Brain microvascular endothelial cell (primary cell): ENCODE results near the gene CBL.
"Not testable (repeated sequence)": the region's sequence is repeated elsewhere in the genome, so short reads cannot be mapped to it uniquely, and the experiment has no call there.

Source experiments
- DNase-seq: peaks from one replicate; pipeline ENCODE4 v3.0.0-alpha.2; 2020
- H3K27ac ChIP-seq: fragments of 250-450 bp; sonication (Bioruptor Pico); 2 replicates; pipeline ENCODE4 v1.5.1; 2020; ENCODE audit warnings: mild to moderate bottlenecking, moderate library complexity
- H3K27me3 ChIP-seq: fragments of 250-450 bp; sonication (Bioruptor Pico); replicated peaks from 2 replicates; pipeline ENCODE4 v1.5.1; 2020; ENCODE audit warnings: mild to moderate bottlenecking
- H3K36me3 ChIP-seq: fragments of 250-450 bp; sonication (Bioruptor Pico); replicated peaks from 2 replicates; pipeline ENCODE4 v1.5.1; 2020; ENCODE audit warnings: mild to moderate bottlenecking
- H3K4me3 ChIP-seq: 2 replicates; pipeline ENCODE4 v1.5.1; 2011; ENCODE audit warnings: low read depth, mild to moderate bottlenecking, control low read depth, low read length, moderate library complexity
- in situ Hi-C: cut with HindIII; loops from 2 replicates; pipeline ENCODE4 v1.10.0; 2017; ENCODE audit warnings: low sequenced_read_pairs, low pct_ligation_motif_present
- TF ChIP-seq, protein P1 (sequence below): IDR thresholded peaks from 2 replicates; pipeline ENCODE4 v1.5.1; 2011; ENCODE audit warnings: low read depth, mild to moderate bottlenecking, moderate library complexity, low read length, control low read depth, inconsistent platforms; ENCODE audit errors: missing control alignments

Gene CBL

DNA sequence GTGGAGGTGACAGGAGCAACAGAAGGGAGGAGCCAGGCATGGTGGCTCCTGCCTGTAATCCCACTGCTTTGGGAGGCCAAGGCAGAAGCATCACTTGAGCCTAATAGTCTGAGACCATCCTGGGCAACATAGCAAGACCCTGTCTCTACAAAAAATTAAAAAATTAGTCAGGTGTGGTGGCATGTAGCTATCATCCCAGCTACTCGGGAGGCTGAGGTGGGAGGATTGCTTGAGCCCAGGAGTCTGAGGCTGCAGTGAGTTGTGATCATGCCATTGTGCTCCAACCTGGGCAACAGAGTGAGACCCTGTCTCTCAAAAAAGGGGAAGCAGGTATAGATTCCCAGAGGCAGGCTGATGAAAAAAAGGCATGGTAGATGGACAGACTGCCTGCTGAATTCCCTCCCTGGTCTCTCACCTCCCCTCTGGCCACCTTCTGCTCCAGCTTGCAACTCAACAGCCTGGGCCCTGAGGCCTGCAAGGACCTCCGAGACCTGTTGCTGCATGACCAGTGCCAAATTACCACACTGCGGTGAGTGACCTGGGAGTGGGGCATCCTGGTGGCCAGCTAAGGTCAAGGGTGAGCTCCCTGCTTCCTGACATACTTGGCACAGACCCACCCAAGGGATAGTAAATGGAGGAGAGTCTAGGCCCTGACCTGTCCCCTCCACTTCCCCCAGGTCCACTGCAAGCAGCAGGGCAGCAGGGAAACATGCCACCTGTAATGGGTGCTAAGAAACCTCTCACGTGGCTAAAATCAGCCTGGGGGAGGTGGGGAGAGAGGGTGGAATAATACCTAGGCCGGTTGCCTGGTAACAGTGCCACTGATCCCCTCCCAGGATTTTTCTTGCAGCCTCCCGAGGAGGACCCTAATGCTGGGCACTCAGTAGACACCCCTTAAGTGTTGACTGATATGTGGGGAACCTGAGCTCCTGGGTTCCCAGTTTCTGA is 25.1 kb upstream of the CBL start:
- in situ Hi-C loops: no loop called here

DNA sequence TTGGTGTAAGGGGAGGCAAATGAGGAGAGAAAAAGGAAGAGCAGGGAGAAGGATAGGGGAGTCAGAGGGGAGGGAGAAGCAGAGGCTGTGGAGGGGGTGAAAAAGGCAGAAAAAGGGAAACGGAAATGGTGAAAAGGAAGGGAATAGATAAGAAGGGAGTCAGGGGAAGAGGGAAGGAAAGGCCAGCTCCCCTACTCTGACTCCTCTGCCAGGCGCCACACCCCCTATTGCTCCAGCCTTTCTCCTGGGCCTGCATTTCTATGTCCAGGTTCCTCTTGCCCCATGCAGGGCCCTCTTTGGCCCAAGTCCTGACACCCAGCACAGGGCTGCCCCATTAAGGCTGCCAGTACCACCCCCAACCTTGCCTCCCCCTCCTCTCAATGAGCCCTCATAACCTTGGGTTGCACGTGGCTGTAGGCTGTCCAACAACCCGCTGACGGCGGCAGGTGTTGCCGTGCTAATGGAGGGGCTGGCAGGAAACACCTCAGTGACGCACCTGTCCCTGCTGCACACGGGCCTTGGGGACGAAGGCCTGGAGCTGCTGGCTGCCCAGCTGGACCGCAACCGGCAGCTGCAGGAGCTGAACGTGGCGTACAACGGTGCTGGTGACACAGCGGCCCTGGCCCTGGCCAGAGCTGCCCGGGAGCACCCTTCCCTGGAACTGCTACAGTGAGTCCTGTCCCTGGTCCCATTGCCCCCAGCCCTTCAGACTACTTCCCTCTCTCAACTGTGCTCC is 24.3 kb upstream of the CBL start:
- no peak for DNase-seq
- in situ Hi-C loops: no loop called here
- Histone ChIP-seq H3K36me3 (no peaks in the 10 kb centered on the region), H3K27me3 (no peaks in the 10 kb centered on the region), H3K4me3 (no peak overlapping the region), H3K27ac (no peak overlapping the region)
- TF ChIP-seq, protein P1, sequence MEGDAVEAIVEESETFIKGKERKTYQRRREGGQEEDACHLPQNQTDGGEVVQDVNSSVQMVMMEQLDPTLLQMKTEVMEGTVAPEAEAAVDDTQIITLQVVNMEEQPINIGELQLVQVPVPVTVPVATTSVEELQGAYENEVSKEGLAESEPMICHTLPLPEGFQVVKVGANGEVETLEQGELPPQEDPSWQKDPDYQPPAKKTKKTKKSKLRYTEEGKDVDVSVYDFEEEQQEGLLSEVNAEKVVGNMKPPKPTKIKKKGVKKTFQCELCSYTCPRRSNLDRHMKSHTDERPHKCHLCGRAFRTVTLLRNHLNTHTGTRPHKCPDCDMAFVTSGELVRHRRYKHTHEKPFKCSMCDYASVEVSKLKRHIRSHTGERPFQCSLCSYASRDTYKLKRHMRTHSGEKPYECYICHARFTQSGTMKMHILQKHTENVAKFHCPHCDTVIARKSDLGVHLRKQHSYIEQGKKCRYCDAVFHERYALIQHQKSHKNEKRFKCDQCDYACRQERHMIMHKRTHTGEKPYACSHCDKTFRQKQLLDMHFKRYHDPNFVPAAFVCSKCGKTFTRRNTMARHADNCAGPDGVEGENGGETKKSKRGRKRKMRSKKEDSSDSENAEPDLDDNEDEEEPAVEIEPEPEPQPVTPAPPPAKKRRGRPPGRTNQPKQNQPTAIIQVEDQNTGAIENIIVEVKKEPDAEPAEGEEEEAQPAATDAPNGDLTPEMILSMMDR: no peak

More for the DNA sequence above, 25.1 kb upstream of the CBL start:
- TF ChIP-seq, protein P1: no peak
- H3K36me3 ChIP-seq: no peaks in the 10 kb centered on the region
- no peak overlapping the region for H3K27ac ChIP-seq
- no peaks in the 10 kb centered on the region for H3K27me3 ChIP-seq
- DNase-seq: no peak
- no peak overlapping the region for H3K4me3 ChIP-seq

DNA sequence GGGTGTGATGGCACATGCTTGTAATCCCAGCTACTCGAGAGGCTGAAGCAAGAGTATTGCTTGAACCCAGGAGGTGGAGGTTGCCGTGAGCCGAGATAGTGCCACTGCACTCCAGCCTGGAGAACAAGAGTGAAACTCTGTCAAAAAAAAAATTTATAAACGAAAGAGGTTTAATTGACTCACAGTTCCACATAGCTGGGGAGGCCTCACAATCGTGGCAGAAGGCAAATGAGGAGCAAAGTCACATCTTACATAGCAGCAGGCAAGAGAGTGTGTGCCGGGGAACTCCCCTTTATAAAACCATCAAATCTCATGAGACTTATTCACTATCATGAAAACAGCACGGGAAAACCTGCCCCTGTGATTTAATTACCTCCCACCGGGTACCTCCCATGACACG is 21.7 kb upstream of the CBL start:
- in situ Hi-C loops, DNase-seq, H3K27ac ChIP-seq, H3K4me3 ChIP-seq, H3K27me3 ChIP-seq, H3K36me3 ChIP-seq: not testable (repeated sequence)

DNA sequence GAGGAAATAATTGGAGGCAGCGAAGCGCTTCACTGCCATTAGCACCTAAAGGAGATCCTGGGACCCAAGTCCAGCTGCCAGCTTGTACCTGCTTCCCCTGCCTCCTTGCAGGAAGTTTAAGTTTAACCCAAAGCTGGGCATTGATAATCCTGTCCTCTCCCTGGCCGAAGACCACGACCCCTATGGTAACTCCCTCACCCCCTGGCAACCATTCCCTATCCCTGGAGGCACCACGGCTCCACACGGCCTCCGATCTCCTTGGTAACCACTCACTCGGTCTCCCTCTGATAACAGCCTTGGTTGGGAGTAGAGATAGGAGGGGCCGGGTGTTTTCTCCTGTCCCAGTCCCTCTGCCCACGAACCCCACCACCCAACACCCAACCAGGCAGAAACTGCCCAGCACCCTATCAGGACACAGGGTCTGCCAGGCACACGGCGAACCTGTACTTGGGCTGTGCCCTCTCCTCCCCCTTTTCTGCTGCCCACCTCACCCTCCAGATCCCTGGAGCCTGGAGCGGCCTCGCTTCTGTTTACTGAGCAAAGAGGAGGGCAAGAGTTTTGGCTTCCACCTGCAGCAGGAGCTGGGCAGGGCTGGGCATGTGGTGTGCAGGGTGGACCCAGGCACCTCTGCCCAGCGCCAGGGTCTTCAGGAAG is 20.0 kb upstream of the CBL start:
- DNase-seq: no peak
- no peaks in the 10 kb centered on the region for H3K27me3 ChIP-seq
- TF ChIP-seq, protein P1: no peak
- no peak overlapping the region for H3K4me3 ChIP-seq
- H3K27ac ChIP-seq: no peak overlapping the region
- H3K36me3 ChIP-seq: no peaks in the 10 kb centered on the region
- in situ Hi-C loops: no loop called here

DNA sequence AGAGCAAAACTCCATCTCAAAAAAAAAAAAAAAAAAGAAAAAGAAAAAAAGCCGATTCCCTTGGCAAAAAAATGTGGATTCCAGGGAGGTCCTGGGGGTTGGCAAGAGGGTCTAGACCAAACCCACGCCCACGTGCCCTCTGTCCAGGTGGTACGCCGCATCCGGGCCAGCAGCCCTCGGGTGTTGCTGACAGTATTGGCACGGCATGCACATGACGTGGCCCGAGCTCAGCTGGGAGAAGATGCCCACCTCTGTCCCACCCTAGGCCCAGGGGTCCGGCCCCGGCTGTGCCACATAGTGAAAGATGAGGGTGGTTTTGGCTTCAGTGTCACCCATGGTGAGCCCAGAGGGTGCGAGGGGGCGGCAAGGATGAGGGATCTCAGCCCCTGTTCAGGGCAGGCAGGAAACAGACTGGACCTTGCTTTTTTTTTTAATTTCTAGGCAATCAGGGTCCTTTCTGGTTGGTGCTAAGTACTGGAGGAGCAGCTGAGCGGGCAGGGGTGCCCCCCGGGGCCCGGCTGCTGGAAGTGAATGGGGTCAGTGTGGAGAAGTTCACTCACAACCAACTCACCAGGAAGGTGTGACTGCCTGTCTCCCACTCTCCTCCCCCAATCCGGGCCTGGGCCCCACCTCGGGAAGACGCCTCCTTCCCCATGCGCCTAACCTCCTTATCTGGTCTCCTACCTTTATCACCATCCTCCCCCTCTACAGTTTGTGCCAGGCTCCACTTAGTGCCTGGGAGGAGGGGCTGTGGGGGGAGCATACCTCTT is 18.8 kb upstream of the CBL start:
- TF ChIP-seq, protein P1: no peak
- DNase-seq: no peak
- Histone ChIP-seq H3K36me3 (no peaks in the 10 kb centered on the region), H3K27me3 (no peaks in the 10 kb centered on the region), H3K27ac (no peak overlapping the region), H3K4me3 (no peak overlapping the region)
- in situ Hi-C loops: no loop called here
